Right forelimb (tissue), 1 donor: ENCODE measurements around the gene DOCK3.
"Not testable (repeated sequence)": the region's sequence is repeated elsewhere in the genome, so short reads cannot be mapped to it uniquely, and the experiment has no call there.

ENCODE experiments used
- DNase-seq: peaks from one replicate; pipeline ENCODE4 v3.0.0-alpha.2; 2018

The DOCK3 gene

DNA sequence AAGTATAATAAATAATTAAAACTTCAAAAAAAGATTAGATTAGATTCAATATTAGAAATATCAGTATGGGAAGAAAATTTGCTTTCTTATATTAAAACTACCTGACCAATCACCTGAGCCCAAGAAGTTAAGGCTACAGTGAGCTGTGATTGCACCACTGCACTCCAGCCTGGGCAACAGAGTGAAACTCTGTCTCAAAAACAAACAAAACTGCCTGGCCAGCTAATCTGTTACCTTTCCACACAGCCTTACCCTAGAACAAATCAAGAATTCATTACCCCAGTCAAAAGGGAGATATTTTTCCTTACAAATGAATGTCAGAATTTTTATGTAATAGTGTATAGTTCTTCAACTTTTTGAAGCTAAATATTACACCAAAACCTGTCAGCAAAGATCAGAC lies 593.4 kb downstream of the DOCK3 start:
- no peak for DNase-seq

DNA sequence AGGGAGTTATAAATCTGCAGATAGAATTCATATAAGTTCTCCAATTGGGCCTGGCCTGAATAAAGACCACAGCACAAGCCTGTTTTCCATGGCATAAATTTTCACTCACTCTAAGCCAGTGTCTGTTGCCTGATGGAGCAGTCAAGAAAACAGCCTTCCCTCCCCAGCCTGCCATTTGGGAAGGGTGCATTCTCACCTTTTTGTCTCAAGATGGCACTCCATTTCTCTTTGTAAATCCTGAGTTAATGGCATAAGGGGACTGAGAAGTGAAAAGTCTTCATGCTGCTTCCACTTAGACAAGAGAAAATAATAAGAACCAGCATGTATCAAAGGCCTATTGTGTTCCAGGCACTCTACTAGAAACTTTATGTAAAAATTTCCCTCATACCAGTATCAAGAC lies 594.7 kb downstream of the DOCK3 start:
- no peak for DNase-seq

DNA sequence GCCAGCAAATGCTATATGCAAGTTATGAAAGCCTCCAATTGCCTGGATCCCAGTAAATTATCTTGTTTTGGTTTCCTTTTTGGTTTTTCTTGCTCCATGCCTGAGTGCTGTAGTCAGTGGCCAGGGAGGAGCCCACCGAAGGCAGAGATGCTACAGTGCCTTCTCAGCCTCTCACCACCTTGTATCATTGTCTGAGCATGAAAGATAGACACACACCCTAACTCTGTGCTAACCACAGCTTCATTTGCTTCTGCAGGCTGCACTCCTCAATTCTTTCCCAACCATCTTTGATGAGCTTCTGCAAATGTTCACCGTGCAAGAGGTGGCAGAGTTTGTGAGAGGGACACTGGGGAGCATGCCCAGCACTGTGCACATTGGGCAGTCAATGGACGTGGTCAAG lies 595.8 kb downstream of the DOCK3 start:
- no peak for DNase-seq

DNA sequence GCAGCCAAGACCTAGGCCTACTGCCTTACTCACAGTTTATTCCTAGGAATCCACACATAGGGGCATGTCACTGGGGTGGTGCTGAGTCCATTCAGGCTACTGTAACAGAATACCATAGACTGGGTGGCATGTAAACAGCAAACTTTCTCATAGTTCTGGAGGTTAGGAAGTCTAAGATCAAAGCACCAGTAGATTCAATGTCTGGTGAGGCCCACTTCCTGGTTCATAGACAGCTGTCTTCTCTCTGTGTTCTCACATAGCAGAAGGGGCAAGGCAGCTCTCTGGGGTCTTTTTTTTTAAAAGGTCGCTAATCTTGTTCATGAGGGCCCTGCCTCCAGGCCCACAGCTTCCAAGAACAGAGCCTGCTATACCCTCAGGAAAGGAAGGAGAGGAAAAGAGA lies 596.4 kb downstream of the DOCK3 start:
- DNase-seq: no peak

DNA sequence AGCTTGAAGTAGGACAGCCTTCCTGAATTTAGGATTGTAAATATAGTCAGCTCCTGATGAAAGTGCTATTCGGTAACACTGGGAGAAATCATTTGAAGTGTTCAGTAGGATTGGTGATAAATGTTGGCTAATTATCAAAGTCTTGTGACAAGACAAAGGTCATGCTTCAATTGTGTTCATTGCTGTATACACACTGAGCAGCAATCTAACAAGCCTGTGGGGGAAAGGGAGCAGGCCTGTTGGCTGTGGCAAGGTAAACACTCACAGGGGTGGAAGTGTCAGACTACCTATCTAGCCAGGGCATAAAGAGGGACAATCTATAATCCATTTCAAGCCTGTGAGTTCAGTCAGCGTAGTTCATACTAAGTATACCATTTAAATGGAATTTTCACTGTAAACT lies 599.3 kb downstream of the DOCK3 start:
- DNase-seq: no peak

DNA sequence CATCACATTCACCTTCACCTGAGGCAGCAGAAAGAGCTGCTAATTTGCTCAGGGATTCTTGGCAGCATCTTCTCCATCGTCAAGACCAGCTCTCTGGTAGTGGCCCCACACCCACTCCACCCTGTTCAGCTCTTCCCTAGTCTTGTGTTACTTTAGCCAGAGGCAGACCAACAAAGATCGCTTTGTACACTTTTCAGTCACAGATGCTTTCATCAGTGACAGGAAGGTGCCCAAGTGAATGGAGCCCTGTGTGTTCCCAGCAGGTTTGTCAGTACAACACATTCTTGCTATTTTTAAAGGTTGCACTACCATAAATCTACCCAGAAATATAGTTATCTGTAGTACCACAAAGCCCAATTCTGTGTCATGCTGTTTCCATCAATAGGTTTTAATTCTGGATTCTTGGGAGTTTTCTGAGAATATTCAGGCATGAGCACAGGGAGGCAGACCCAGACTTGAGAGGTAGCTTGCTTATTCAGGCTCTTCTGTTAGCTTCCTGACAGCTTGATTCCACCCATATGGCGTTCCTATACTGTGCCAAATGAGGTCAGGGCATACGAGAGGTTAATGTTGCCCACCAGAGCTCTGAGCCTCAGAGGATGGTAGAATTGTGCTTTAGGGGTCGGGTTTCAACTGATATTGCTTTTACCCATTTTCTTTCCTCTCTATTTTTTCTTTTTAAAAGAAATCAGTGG lies 600.5 kb downstream of the DOCK3 start:
- DNase-seq: no peak

DNA sequence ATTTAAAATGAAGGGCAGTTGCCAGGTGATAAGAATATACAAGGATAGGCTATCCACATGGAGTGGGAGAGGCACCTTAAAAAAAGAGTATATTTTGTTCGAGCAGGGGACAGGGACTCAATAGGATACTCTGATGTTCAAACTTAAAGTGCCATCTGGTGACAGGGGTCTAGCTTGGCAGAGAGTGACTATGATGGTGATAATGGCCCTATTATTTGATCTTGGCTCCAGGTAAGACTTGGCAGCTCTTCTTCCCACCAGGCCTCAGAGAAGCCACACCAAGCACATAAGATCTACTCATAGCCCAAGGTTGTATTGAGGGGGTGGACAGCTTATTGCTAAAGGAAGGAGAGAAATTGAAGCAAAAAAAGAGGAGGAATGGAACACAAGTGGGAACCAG lies 601.3 kb downstream of the DOCK3 start:
- DNase-seq: no peak

DNA sequence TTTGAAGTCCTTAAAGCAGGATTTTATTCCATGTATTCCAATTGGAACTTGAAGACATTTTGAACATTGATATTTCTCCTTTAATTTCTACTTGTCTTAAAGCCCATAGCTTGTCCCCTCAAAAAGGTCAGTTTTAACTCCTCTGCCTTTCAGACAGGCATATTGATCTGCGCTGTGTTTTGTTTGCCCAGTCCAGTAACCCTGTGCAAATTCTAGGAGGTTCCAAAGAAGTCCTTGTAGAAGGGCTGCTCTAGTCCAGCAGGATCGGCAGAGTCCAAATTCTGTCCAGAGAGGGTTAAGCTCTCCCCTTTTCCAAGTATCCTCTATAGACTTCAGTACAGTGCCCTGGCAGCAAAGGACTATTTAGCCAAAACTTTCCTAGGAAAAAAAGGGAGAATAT lies 604.7 kb downstream of the DOCK3 start:
- no peak for DNase-seq

DNA sequence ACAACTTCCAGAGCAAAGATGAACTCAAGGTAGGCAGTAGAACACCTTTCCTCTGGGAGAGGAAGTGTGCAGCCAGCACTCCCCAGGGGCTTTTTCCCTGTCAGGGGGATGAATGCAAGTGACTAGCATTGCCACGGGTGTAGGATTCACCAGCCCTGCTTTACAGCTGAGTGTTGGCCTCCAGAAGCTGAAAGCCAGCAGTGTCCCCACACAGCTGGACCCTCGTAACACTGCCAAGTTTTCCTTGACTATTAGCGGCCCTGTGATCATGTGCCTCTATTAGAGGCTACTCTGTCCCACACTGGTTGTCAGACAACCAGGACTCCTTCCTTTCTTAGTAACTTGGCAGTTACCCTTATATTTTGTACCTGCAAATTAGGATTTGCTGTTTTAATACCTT lies 605.4 kb downstream of the DOCK3 start:
- DNase-seq: no peak

DNA sequence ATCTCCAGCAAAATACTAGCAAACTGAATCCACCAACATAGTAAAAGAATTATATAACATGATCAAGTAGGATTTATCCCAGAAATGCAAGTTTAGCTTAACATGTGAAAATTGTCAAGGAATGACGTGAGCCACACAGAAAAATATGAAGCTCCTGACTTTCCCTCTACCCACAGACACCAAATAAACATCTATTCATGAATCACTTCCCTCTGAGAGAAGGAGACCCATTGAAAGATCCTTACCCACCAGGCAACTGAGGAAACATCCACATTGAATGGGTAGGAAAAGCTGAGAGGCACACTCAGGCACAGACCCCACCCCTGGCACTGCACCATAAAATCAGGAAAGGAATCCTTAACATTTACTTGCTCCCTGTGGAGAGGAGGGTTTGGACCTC lies 608.2 kb downstream of the DOCK3 start:
- no peak for DNase-seq

DNA sequence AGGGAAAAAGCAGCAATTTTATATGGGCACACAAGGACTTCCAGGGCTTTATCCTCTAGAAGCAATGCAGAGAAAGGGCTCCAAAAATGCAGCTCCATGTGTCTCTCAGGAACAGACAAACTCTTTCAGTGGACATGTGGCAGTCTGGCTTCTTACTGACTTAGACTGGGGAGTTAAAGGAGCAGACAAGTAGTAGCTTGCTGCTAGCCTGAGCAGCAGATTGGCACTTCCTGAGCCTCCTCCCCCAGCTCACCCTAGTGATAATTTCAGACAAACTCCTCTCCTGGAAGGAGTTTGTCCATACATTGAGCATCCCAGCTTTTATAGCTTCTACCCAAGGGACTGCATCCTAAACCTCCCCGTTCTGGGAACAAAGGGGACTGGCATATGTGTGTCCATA lies 608.7 kb downstream of the DOCK3 start:
- no peak for DNase-seq

DNA sequence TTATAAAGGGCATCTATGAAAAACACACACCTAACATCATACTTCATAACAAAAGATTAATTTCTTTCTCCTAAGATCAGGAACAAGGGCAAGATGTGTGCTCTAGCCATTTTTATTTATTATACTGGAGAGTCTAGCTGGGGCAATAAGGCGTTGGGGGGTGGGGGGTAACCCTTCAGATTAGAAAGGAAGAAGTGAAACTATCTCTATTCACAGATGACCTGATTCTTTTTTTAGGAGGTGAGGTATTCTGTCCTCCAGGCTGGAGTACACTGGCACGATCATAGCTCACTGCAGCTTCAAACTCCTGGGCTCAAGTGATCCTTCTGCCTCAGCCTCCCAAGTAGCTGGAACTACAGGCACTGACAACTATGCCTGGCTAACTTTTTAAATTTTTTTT lies 620.9 kb downstream of the DOCK3 start:
- no peak for DNase-seq

DNA sequence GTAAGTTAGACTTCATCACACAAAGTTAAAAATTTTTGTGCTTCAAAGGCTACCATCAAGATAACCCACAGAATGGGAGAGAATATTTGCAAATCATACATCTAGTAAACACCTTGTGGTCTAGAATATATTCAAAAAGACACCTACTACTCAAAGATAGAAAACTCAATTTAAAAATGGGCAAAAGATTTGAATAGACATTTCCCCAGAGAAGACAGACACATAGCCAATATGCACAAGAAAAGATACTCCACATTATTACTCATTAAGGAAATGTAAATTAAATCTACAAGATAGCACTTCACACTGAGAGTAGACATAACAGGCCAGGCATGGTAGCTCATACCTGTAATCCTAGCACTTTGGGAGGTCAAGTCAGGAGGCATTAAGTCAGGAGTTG lies 622.6 kb downstream of the DOCK3 start:
- no peak for DNase-seq

DNA sequence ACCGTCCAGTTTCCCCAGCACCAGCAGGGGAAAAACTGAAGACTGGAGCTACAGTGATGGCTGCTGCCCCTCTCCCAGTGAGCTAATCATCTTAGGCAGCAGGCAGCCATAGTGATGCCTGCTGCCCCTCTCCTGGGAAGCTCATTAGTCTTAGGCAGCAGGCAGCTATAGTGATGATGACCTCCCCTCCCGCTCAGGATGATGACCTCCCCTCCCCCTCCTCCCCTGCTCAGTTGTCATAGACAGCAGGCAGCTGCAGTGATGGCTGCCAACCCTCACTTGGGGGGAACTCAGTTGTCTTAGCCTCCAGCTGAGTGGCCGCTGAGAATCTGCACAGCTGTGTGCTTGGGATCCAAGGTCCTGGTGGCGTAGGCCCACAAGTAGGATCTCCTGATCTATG lies 629.5 kb downstream of the DOCK3 start:
- DNase-seq: no peak

DNA sequence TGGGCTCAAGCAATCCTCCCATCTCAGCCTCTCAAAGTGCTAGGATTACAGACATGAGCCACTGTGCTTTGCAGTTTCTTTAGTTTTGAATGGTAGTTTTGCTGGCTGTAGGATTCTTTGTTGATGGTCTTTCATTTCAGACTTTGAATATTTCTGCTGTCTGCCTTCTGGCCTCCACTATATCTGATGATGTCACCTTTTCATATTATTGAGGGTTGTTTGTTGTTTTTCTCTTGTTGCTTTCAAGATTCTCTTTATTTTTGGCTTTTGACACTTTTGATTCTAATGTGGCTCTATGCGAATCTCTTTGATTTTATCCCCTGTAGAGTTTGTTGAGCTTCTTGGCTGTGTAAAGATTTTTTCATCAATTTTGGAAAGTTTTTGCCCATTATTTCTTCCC lies 631.4 kb downstream of the DOCK3 start:
- DNase-seq: no peak

DNA sequence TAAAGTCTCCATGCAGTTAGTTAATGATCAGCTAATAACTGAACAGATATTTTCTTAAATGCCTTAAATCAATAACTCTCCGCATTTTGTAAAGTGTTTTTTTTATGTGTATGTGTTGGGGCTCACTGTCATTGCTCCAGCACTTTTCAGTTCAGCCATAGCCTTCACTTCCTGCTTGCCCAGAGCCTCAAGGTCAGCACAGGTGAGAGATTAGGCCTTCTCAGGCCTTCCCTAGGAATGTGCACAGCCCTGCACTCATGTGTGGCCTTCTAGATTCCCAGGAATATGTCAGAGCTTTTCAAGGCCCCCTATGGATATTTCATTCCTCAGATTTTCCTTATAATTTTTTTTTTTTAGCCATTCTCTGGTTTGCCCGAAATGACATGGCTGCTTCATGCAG lies 632.7 kb downstream of the DOCK3 start:
- DNase-seq: no peak

DNA sequence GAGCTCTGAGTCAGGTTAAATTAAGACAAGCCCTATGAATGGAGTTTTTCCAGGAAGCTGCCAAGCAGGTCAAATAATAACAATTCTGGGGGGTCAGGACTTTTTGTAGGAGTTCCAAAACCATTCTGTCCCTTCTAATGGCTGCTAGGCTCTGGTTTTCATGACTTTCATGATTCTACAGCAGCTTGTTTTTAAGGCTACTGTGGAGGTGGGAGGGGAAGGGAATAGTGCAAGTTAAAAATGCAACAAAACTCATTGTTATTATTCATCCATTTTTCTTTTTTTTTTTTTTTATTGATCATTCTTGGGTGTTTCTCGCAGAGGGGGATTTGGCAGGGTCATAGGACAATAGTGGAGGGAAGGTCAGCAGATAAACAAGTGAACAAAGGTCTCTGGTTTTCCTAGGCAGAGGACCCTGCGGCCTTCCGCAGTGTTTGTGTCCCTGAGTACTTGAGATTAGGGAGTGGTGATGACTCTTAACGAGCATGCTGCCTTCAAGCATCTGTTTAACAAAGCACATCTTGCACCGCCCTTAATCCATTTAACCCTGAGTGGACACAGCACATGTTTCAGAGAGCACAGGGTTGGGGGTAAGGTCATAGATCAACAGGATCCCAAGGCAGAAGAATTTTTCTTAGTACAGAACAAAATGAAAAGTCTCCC lies 633.3 kb downstream of the DOCK3 start:
- DNase-seq: not testable (repeated sequence)

DNA sequence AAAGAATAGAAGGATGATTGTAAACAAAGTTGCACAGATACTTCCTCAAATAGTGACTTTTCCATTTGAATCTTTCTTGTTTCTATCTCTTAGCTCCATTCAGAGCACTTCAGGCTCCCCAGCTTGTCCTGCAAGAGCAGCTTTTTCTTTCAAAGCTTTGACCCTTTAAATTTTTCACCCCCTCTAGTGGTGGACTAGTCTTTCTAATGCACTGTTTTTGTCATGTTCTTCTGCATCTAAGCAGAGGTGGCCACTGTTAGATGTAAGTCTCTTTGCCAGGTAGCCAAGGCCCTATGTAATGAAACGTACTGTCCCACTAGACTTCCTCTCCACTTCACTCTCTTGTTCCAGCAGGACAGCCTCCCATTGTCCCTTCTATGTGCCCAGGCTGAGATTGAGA lies 636.3 kb downstream of the DOCK3 start:
- no peak for DNase-seq

DNA sequence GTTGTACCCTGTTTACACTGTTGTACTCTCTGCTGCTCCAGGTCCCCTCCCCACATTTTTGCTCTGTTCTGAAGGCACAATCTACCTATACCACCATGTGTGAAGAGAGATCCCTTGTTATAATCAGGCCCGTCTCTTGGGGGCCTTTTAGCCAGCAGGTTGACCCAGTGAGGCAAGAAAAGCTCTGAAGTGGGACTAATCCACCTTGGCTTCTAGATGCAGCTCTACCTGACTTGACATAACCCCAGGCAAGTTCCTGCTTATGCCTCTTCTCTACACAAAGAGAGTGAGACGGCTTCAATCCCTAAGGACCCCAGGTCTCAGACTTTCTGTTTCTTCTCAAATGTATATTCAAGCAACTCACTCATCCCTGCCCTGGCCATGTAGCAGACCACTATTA lies 653.5 kb downstream of the DOCK3 start:
- no peak for DNase-seq

DNA sequence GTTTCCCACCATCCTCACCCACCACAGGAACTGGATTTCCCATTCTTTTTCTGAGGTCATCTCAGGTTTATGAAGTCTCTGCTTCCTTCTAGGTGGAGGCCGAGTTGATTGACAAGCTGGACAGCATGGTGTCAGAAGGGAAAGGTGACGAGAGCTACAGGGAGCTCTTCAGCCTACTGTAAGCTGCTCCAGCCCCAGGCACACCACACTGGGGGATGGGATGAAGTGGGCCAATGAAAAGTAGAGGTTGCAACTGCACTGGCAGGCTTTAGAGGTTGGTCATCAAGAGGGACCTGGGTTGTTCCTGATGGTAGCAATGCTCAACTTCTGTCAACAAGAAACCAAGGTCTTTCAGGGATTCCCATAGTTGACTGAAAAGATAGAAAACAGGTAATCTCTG lies 655.3 kb downstream of the DOCK3 start:
- no peak for DNase-seq

DNA sequence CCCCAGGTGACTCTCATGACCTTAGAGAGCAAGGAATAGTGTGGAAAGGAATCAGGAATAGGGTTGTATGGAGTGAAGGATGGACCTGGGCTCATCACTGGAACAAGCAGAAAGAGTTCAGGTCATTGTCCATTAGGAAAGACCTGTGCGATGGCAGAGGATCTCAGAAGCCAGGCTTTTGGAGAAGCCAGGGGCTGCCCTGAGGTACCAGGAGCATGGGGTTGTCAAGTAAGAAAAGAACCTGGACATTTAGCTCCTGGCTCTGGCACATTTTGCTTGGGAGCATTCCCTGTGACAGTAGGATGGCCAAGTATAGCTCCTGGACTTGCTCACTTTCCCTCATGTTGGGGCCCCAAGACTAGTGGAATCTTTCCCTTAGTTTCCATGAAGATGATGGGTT lies 657.4 kb downstream of the DOCK3 start:
- no peak for DNase-seq

DNA sequence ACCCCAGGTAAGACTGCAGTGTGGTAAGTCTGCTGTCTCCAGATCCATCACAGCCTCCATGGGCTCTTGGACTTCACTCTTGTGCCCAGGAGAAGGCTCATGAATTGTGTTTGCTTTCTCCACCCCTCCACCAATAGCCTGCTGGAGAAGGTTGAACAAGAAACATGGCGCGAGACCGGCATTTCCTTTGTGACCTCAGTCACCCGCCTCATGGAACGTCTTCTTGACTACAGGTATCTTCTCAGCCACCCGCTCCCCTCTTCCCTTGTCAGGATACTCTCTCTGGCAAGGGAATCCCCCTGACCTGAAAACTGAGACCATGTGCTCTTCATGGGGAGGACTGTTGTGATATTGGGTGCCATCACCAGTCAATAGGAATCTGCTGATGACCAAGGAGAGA lies 658.3 kb downstream of the DOCK3 start:
- DNase-seq: no peak

DNA sequence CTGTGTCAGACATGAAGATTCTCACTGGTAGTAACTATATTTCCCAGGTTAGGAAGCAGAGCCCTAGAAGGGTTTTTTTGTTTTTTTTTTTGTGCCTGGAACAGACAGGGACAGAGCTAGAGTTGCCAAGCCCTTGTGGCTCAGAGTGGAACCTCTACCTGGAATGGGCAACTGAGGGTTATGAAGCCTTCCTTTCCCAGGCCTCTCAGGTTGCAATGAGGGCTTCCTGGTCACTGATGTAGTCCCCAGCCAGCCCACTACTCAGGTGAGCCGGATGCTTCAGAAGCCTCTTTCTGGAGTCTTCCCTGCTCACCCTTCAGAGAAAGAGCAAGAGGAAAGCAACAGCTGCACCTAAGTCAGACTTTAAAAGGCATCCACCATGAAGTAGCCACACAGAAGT lies 661.5 kb downstream of the DOCK3 start:
- no peak for DNase-seq

DNA sequence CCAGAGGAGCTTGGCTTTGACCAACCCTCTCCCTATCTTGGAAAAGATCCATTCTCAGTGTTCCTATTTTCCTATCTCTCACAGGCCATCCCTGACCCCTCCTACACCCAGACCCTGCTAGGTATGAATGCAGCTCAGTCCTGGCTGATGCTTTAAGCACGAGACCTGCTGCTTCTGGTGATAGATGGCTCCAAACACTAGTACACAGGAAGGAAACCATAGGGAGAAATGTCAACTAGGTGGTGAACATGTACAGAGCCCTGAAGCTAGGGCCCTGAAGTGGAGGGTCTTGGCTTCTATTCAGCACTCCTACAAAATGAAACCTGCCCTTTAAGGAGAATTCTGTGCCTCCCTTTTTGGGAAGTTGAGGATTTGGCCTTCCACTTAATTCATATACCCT lies 662.9 kb downstream of the DOCK3 start:
- no peak for DNase-seq

DNA sequence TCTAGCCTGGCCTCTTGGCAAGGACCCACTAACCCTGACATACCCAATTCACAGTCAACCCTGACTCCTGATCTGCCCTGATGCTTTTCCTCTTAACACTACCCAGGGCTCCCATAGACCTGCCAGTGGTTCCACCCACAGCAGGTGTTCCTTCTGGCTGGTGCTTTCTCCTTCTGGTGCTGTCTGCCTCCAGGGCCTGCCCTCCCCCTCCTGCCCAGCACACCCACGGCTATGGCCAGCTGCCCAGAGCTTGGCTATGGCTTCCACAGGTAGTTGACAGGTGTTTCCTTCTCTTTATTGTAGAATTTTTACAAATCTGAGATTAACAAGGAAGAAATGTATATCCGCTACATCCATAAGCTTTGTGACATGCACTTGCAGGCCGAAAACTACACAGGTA lies 663.9 kb downstream of the DOCK3 start:
- no peak for DNase-seq
